AG04449 (cell line): ENCODE data around the gene KLHL18.
"Not testable (repeated sequence)": the region's sequence is repeated elsewhere in the genome, so short reads cannot be mapped to it uniquely, and the experiment has no call there.

Experiments used
- CTCF ChIA-PET: fragments of 350-600 bp; formaldehyde crosslinking; extraction: SDS; loops from one replicate; lab custom pipeline; 2021; ENCODE audit warnings: antibody characterized with exemption; lab: Yijun Ruan, JAX
- POLR2A ChIA-PET: fragments of 400-600, 350-600 bp; formaldehyde crosslinking; extraction: SDS; loops from one replicate; lab custom pipeline; 2020; ENCODE audit warnings: antibody characterized with exemption, inconsistent platforms; lab: Yijun Ruan, JAX
- DNase-seq: peaks from one replicate; pipeline ENCODE4 v3.0.0-alpha.2; 2010; ENCODE audit warnings: low read depth, low spot score
- H3K4me3 ChIP-seq: 2 replicates; pipeline ENCODE4 v1.5.1; 2011; ENCODE audit warnings: low read depth, mild to moderate bottlenecking, control low read depth, low read length
- CTCF ChIP-seq: IDR thresholded peaks from one replicate; pipeline ENCODE4 v1.5.1; 2011; ENCODE audit warnings: mild to moderate bottlenecking, moderate library complexity, low read length, control low read depth, inconsistent platforms; ENCODE audit not compliant: insufficient read depth; ENCODE audit errors: missing control alignments

The KLHL18 gene

GRCh38 chr3:47283591-47284364 is 1.0 kb downstream of the KLHL18 start:
- peak overlapping the region; percentile 99 for H3K4me3 ChIP-seq
- no peak for DNase-seq
- no peak for TF ChIP-seq CTCF
- CTCF ChIA-PET: interaction anchor here (1.7 to 2.2 kb wide), 3 partner anchors 9 to 137 kb away, joined by 4 to 5 read pairs (median 4); no protein-coding TSS in a partner anchor
- POLR2A ChIA-PET: interaction anchor here (1.0 kb wide), 1 partner anchor 97 kb away, joined by 4 read pairs; the partner anchor contains the start of gene PTPN23

- no peak overlapping the region for H3K4me3 ChIP-seq
- no peak for DNase-seq
- ChIA-PET POLR2A (no interaction called here), CTCF (interaction anchor here (1.0 to 3.8 kb wide), 2 partner anchors 35 to 39 kb away, joined by 3 to 20 read pairs; no protein-coding TSS in a partner anchor)
- TF ChIP-seq CTCF: no peak
These were observed 6.5 kb downstream of the KLHL18 start for GRCh38 chr3:47288966-47289910.

- no peak for DNase-seq
- ChIA-PET CTCF (interaction anchor here (1.0 to 3.8 kb wide), 5 partner anchors 10 to 586 kb away, joined by 3 to 20 read pairs (median 3); no protein-coding TSS in a partner anchor), POLR2A (no interaction called here)
- H3K4me3 ChIP-seq: no peak overlapping the region
- no peak for TF ChIP-seq CTCF
These were observed 8.5 kb downstream of the KLHL18 start for GRCh38 chr3:47291158-47291753.

- CTCF ChIA-PET: interaction anchor here (1.2 to 3.8 kb wide), 3 partner anchors 10 to 586 kb away, joined by 3 to 20 read pairs (median 4); no protein-coding TSS in a partner anchor
- H3K4me3 ChIP-seq, POLR2A ChIA-PET, DNase-seq: not testable (repeated sequence)
These were observed 9.1 kb downstream of the KLHL18 start for GRCh38 chr3:47291754-47292420.

- no peak for TF ChIP-seq CTCF
- CTCF ChIA-PET: interaction anchor here (1.0 to 1.9 kb wide), 4 partner anchors 11 to 30 kb away, joined by 3 to 6 read pairs (median 4); partner anchors contain the start of genes KIF9 and KLHL18
- no peak overlapping the region for H3K4me3 ChIP-seq
- DNase-seq: no peak
- POLR2A ChIA-PET: interaction anchor here (0.6 kb wide), 1 partner anchor 1603 kb away, joined by 3 read pairs; no protein-coding TSS in a partner anchor
These were observed 11.1 kb downstream of the KLHL18 start for GRCh38 chr3:47293822-47294221.
